Keratinocyte (primary cell): ENCODE results near the gene C1orf174. TPM values are rescaled to one million over a fixed set of nuclear protein-coding genes. Genes with fewer than 3 reads are reported as not detected.

Experiments
- DNase-seq: peaks from one replicate; pipeline ENCODE4 v3.0.0-alpha.2; 2011; ENCODE audit warnings: low read depth, missing footprints, low spot score
- FAIRE-seq: peaks from 2 replicates; lab custom pipeline; 2011; peaks lifted over from hg19 to GRCh38; lab: Jason Lieb, UNC
- H2AFZ ChIP-seq: 2 replicates; pipeline ENCODE4 v1.6.0; 2012; ENCODE audit warnings: low read length, control low read depth, inconsistent platforms; ENCODE audit not compliant: control insufficient read depth
- H3K27ac ChIP-seq: 2 replicates; pipeline ENCODE4 v1.5.1; 2011; ENCODE audit warnings: low read length; ENCODE audit not compliant: control insufficient read depth, insufficient read depth
- H3K27me3 ChIP-seq: 3 replicates; pipeline ENCODE4 v1.6.0; 2011; ENCODE audit warnings: low read length; ENCODE audit not compliant: control insufficient read depth, insufficient read depth; ENCODE audit errors: extremely low read depth
- H3K36me3 ChIP-seq, 2 experiments: 2 replicates in 1 of 2; 3 replicates in 1 of 2; pipeline ENCODE4 v1.5.1; 2011; ENCODE audit warnings: low read length in 2 of 2, mild to moderate bottlenecking in 1 of 2; ENCODE audit not compliant: control insufficient read depth in 2 of 2, insufficient read depth in 2 of 2; ENCODE audit errors: extremely low read depth in 1 of 2
- H3K4me1 ChIP-seq: 3 replicates; pipeline ENCODE4 v1.5.1; 2011; ENCODE audit warnings: low read length; ENCODE audit not compliant: control insufficient read depth, insufficient read depth; ENCODE audit errors: extremely low read depth
- H3K4me2 ChIP-seq: 3 replicates; pipeline ENCODE4 v1.6.0; 2011; ENCODE audit warnings: low read depth, low read length; ENCODE audit not compliant: control insufficient read depth, insufficient read depth; ENCODE audit errors: extremely low read depth
- H3K4me3 ChIP-seq, 3 experiments: fragments of 200-600 bp in 1 of 3; sonication (generic) in 1 of 3; 2 replicates in 2 of 3; 3 replicates in 1 of 3; pipeline ENCODE4 v1.5.1; 2011 to 2016; ENCODE audit warnings: low read length in 3 of 3, mild to moderate bottlenecking in 3 of 3, control low read depth in 2 of 3, inconsistent platforms in 1 of 3, low read depth in 1 of 3, mixed read lengths in 1 of 3, mixed run types in 1 of 3, moderate library complexity in 1 of 3; ENCODE audit not compliant: control insufficient read depth in 2 of 3, insufficient read depth in 2 of 3; ENCODE audit errors: extremely low read depth in 1 of 3
- H3K79me2 ChIP-seq: 2 replicates; pipeline ENCODE4 v1.6.0; 2012; ENCODE audit warnings: low read length; ENCODE audit not compliant: control insufficient read depth, insufficient read depth
- H3K9ac ChIP-seq: 3 replicates; pipeline ENCODE4 v1.6.0; 2011; ENCODE audit warnings: low read length; ENCODE audit not compliant: control insufficient read depth, insufficient read depth; ENCODE audit errors: extremely low read depth
- H3K9me1 ChIP-seq: 3 replicates; pipeline ENCODE4 v1.6.0; 2011; ENCODE audit warnings: low read length; ENCODE audit not compliant: control insufficient read depth, insufficient read depth; ENCODE audit errors: extremely low read depth
- H3K9me3 ChIP-seq: 2 replicates; pipeline ENCODE4 v1.5.1; 2012; ENCODE audit warnings: low read depth, low read length; ENCODE audit not compliant: control insufficient read depth
- H4K20me1 ChIP-seq: 3 replicates; pipeline ENCODE4 v1.6.0; 2011; ENCODE audit warnings: low read length; ENCODE audit not compliant: control insufficient read depth, insufficient read depth; ENCODE audit errors: extremely low read depth
- EZH2 ChIP-seq: IDR thresholded peaks from one replicate; pipeline ENCODE4 v1.6.1; 2012; ENCODE audit warnings: inconsistent platforms, mild to moderate bottlenecking, low read length, moderate library complexity
- dilution Hi-C: fragments of 300-500 bp; cut with MboI; formaldehyde crosslinking; loops from one replicate; pipeline ENCODE4 v1.7.0; 2020; ENCODE audit warnings: low sequenced_read_pairs; ENCODE audit not compliant: extremely low pct_ligation_motif_present
- polyA plus RNA-seq, 5 experiments: library from polyadenylated mRNA; depleted of rRNA in 3 of 5; stranded (reverse) in 3 of 5; stranded (forward) in 1 of 5; unstranded in 1 of 5; fragments of >200 nt; gene quantifications; 1 replicate in 1 of 5; 2 replicates in 3 of 5; 3 replicates in 1 of 5; pipeline versions ENCODE4 v1.2.1 to v1.2.3, GENCODE V29; 2011 to 2012; ENCODE audit warnings: missing spikeins in 2 of 5, low read depth in 1 of 5, low replicate concordance in 1 of 5
- TF ChIP-seq, protein P1 (sequence below), 3 experiments: IDR thresholded peaks in 1 of 3; conservative IDR thresholded peaks in 1 of 3; optimal IDR thresholded peaks in 1 of 3; 2 replicates in 2 of 3; 3 replicates in 1 of 3; pipeline versions ENCODE3 to v1.5.1; 2011; ENCODE audit warnings: low read length in 3 of 3, mild to moderate bottlenecking in 3 of 3, moderate library complexity in 2 of 3, control low read depth in 1 of 3, inconsistent platforms in 1 of 3; ENCODE audit not compliant: insufficient read depth in 2 of 3; ENCODE audit errors: extremely low read depth in 1 of 3

C1orf174 gene
- polyA plus RNA-seq, 1 donor (not counting 4 experiments of a cell fraction or from before 2014, with no cell fraction given) = 26.8 TPM

DNA sequence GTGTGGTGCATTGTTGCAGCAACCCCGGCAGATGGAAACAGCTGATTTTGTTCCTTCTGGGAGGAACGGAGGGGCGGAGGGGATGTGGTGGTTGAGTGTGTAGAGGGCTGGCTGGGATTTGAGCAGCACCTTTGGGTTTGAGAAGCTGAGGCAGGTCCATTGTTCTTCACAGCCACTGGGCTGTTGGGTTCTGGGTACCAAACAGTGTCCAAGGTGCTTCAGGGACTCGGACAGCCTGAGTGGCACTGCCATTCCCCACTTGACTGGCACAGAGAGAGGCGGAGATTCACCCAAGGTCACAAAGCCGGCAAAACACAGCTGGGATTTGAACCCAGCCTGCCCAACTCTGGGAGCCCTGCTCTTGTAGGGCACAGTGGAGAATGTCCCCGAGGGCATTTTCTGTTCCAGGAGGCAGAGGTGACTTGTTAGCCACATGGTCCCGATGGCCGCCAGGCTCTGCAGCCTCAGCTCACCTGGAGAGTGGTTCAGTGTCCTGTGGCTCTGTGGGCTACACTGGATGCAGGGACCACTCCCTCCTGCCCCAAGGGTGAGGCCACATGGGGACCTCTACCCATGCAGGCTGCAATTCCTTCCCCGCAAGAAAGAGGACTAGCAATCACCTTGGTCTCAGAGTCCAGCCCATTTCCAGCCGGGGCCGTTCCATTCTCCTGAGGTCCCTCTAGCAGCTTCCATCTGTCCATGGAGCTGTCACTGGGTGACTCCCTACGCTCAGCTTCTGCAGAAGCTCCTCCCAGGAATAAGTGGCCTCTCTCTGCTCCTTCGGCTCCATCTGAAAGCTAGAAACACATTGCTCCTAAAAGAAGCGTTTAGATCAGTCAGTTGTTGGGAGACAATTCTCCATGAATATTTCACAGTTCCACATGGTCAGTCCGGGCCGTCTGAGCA is 31.2 kb upstream of the C1orf174 start:
- no peak for DNase-seq
- Histone ChIP-seq H3K9me3 (peaks cover 6% of the 10 kb centered on the region), H2AFZ (no peak overlapping the region), H3K36me3 (no peaks in the 10 kb centered on the region), H3K27ac (no peak overlapping the region), H4K20me1 (no peaks in the 10 kb centered on the region), H3K9me1 (no peaks in the 10 kb centered on the region), H3K4me2 (no peak overlapping the region), H3K79me2 (no peaks in the 10 kb centered on the region), H3K4me3 (no peak overlapping the region), H3K4me1 (no peaks in the 10 kb centered on the region), H3K27me3 (no peaks in the 10 kb centered on the region), H3K9ac (no peak overlapping the region)
- TF ChIP-seq, protein P1, sequence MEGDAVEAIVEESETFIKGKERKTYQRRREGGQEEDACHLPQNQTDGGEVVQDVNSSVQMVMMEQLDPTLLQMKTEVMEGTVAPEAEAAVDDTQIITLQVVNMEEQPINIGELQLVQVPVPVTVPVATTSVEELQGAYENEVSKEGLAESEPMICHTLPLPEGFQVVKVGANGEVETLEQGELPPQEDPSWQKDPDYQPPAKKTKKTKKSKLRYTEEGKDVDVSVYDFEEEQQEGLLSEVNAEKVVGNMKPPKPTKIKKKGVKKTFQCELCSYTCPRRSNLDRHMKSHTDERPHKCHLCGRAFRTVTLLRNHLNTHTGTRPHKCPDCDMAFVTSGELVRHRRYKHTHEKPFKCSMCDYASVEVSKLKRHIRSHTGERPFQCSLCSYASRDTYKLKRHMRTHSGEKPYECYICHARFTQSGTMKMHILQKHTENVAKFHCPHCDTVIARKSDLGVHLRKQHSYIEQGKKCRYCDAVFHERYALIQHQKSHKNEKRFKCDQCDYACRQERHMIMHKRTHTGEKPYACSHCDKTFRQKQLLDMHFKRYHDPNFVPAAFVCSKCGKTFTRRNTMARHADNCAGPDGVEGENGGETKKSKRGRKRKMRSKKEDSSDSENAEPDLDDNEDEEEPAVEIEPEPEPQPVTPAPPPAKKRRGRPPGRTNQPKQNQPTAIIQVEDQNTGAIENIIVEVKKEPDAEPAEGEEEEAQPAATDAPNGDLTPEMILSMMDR (optimal IDR thresholded peaks at IDR 0.05 in 1 of 3, IDR thresholded peaks at IDR 0.05 in 1 of 3, conservative IDR thresholded peaks at IDR 0.05 in 1 of 3; ENCODE audit: extremely low read depth in 1 of 3, insufficient read depth in 2 of 3, low read length in 3 of 3) = no peak
- TF ChIP-seq EZH2 = no peak
- FAIRE-seq = no peak
- dilution Hi-C loops = no loop called here

DNA sequence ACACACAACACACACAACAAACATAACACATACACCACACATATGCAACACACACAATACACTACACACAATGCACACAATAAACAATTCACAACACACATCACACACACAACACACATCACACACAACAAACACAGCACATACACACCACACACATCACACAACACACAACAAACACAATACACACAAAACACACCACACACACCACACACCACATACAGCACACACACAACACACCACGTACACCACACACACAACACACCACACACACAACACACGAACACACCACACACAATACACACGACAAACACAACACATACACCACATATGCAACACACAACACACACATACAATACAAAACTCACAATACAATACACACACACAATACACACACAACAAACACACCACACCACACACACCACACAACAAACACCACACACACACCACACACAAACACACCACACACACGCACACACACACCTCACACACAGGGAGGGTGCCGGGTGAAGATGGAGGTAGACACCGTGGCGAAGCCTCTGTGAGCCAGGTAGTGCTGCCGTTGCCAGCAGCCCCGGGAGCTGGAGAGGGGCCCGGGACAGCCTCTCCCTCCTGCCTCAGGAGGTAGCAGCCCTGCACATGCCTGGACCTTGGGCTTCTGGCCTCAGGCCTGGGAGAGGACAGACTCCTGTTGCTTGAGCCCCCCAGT is 30.4 kb upstream of the C1orf174 start:
- Histone ChIP-seq H3K27me3 (no peaks in the 10 kb centered on the region), H3K79me2 (no peaks in the 10 kb centered on the region), H2AFZ (no peak overlapping the region), H3K9ac (no peak overlapping the region), H3K27ac (no peak overlapping the region), H4K20me1 (no peaks in the 10 kb centered on the region), H3K36me3 (no peaks in the 10 kb centered on the region), H3K4me2 (no peak overlapping the region), H3K4me1 (no peaks in the 10 kb centered on the region), H3K9me1 (no peaks in the 10 kb centered on the region), H3K9me3 (peaks cover 6% of the 10 kb centered on the region), H3K4me3 (no peak overlapping the region)
- dilution Hi-C loops = no loop called here
- TF ChIP-seq EZH2 = no peak
- TF ChIP-seq, protein P1 (optimal IDR thresholded peaks at IDR 0.05 in 1 of 3, IDR thresholded peaks at IDR 0.05 in 1 of 3, conservative IDR thresholded peaks at IDR 0.05 in 1 of 3; ENCODE audit: extremely low read depth in 1 of 3, insufficient read depth in 2 of 3, low read length in 3 of 3) = no peak
- DNase-seq = no peak
- no peak for FAIRE-seq
